ENCODE results near the gene CAMKMT.

The CAMKMT gene

GRCh38 chr2:44389895-44390294 lies 28.1 kb downstream of the CAMKMT start:
- no peak overlapping the region for H3K27ac ChIP-seq
- H3K27me3 ChIP-seq = no peaks in the 10 kb centered on the region
- no peaks in the 10 kb centered on the region for H3K4me1 ChIP-seq (ENCODE audit: control insufficient read depth in 1 of 2, insufficient read depth in 1 of 2, low read depth in 1 of 2, low read length in 1 of 2)
- no peak overlapping the region for H3K4me3 ChIP-seq (ENCODE audit: low read depth in 1 of 2, low read length in 1 of 2)
- H3K36me3 ChIP-seq = no peaks in the 10 kb centered on the region
- TF ChIP-seq CTCF (IDR thresholded peaks at IDR 0.05) = no peak
- no peaks in the 10 kb centered on the region for H3K9me3 ChIP-seq

DNA sequence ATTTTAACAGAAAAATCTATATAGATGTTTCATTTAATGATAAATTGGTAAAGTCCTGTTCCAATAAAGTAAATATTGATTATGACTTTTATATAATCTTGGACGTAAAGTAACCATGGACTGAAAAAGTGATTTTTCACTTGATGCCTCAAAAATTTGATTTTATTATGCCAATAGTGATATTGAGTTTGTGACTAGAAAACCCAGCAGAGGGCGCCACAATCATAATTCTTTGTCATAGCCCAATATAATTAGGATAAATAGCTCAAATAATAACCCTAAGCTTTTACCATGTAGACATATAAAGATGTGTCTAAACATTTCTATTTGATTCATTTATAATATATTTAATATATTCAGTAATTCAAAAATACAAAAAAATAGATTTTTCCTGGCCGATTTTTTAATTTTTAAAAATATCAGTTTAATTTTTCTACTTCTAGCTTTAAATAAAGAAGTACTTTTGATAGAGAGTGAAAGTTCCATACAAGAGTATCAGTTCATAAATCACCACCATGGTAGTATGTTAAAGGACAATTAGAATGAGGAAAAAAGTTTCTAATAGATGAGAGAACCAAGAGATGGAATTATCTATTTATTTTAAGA lies 30.7 kb downstream of the CAMKMT start:
- no peak for TF ChIP-seq CTCF (IDR thresholded peaks at IDR 0.05)
- Histone ChIP-seq H3K27ac (no peak overlapping the region), H3K4me3 (ENCODE audit: low read depth in 1 of 2, low read length in 1 of 2) (no peak overlapping the region), H3K4me1 (ENCODE audit: control insufficient read depth in 1 of 2, insufficient read depth in 1 of 2, low read depth in 1 of 2, low read length in 1 of 2) (no peaks in the 10 kb centered on the region), H3K9me3 (no peaks in the 10 kb centered on the region), H3K36me3 (no peaks in the 10 kb centered on the region), H3K27me3 (no peaks in the 10 kb centered on the region)

GRCh38 chr2:44397447-44398175 lies 35.9 kb downstream of the CAMKMT start:
- TF ChIP-seq CTCF (IDR thresholded peaks at IDR 0.05) = no peak

GRCh38 chr2:44398243-44398897 lies 36.6 kb downstream of the CAMKMT start:
- H3K4me3 ChIP-seq (ENCODE audit: low read depth in 1 of 2, low read length in 1 of 2) = no peak overlapping the region
- H3K27ac ChIP-seq = no peak overlapping the region
- no peaks in the 10 kb centered on the region for H3K9me3 ChIP-seq
- H3K36me3 ChIP-seq = no peaks in the 10 kb centered on the region
- H3K4me1 ChIP-seq (ENCODE audit: control insufficient read depth in 1 of 2, insufficient read depth in 1 of 2, low read depth in 1 of 2, low read length in 1 of 2) = no peaks in the 10 kb centered on the region
- H3K27me3 ChIP-seq = no peaks in the 10 kb centered on the region
- no peak for TF ChIP-seq CTCF (IDR thresholded peaks at IDR 0.05)

More at GRCh38 chr2:44397447-44398175, 35.9 kb downstream of the CAMKMT start:
- no peaks in the 10 kb centered on the region for H3K4me1 ChIP-seq (ENCODE audit: control insufficient read depth in 1 of 2, insufficient read depth in 1 of 2, low read depth in 1 of 2, low read length in 1 of 2)
- no peaks in the 10 kb centered on the region for H3K27me3 ChIP-seq
- H3K36me3 ChIP-seq = no peaks in the 10 kb centered on the region
- H3K4me3 ChIP-seq (ENCODE audit: low read depth in 1 of 2, low read length in 1 of 2) = no peak overlapping the region
- no peaks in the 10 kb centered on the region for H3K9me3 ChIP-seq
- H3K27ac ChIP-seq = no peak overlapping the region

DNA sequence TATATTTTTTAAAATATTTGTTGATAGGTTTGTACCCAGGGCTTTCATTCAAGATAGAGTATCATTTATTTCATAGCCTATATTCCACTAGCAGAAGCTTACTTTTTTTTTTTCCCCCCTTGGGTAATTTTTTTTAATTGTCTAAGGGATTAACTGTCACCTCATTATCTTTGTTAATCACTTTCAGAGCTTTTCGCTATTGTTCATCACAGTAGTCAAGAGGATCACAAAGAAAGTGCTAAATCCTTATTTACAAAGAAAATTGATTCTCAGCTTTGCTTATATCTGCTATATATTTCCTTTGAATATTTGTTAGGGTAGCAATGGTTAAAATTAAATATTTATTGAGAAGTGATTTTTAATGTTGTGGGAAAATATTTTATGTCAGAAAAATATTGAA lies 59.0 kb downstream of the CAMKMT start:
- H3K27me3 ChIP-seq = no peaks in the 10 kb centered on the region
- H3K4me1 ChIP-seq (ENCODE audit: control insufficient read depth in 1 of 2, insufficient read depth in 1 of 2, low read depth in 1 of 2, low read length in 1 of 2) = no peaks in the 10 kb centered on the region
- no peak overlapping the region for H3K4me3 ChIP-seq (ENCODE audit: low read depth in 1 of 2, low read length in 1 of 2)
- no peak for TF ChIP-seq CTCF (IDR thresholded peaks at IDR 0.05)
- no peaks in the 10 kb centered on the region for H3K9me3 ChIP-seq
- no peak overlapping the region for H3K27ac ChIP-seq
- no peaks in the 10 kb centered on the region for H3K36me3 ChIP-seq
